Measurements from ENCODE around the gene HMGXB3.

Gene HMGXB3

DNA sequence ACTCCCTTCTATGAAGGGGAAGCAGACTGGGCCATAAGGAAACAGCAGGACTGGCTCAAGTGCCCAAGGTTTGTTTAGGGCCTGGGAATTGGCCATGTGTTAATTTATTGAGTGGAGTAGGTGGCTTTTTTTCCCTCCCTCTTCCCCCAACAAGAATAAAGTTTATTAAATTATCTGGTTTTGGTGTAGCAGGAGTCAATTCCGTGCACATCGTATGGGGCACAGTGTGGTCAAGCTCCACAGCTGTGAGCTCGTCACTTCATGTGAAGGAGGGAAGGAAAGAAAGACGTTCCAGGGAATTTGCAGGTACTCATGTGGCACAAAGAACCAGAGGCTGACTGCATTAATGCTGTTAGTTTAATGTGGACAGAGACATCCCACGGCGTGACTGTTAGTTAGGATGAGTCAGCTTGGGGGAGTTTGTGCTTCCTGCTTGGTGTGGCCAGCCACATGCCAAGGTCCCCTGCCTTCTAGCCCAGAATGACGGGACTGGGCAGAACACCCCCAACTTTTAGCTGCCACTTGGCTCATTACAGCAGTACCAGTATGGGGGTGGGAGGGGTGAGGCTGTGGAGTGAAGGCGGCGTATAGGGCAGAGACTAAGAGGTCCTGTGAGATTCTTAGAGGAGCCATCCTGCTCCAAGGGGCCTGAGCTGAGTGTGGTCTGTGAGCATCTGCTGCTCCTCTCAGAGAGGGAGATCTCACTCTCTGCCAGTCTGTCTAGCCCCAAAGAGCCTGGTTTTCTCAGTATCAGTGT lies 52.6 kb downstream of the HMGXB3 start:
- DNase-seq, result peak; percentile 39 to 41

- no peak for DNase-seq
These were observed 53.3 kb downstream of the HMGXB3 start for GRCh38 chr5:150053713-150054392.

GRCh38 chr5:150054569-150054968 lies 54.0 kb downstream of the HMGXB3 start:
- no peak for DNase-seq

GRCh38 chr5:150055326-150056074 lies 55.0 kb downstream of the HMGXB3 start:
- no peak for DNase-seq

DNA sequence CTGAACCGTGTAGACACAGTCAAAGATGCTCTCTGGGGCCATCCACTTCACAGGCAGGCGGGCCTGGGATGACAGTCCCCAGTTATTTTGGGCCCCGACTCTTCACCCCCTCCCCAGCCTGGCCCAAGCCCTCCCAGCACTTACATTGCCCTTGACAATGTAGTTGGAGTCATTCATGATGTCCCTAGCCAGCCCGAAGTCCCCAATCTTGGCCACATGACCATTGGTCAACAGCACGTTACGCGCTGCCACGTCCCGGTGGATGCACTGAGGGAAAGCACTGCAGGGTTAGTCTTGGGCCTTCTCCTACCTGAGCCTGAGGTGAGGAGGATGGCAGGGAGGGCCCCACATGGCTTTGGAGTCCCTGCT lies 55.5 kb downstream of the HMGXB3 start:
- no peak for DNase-seq

- no peak for DNase-seq
These were observed 56.5 kb downstream of the HMGXB3 start for GRCh38 chr5:150057052-150057451.

DNA sequence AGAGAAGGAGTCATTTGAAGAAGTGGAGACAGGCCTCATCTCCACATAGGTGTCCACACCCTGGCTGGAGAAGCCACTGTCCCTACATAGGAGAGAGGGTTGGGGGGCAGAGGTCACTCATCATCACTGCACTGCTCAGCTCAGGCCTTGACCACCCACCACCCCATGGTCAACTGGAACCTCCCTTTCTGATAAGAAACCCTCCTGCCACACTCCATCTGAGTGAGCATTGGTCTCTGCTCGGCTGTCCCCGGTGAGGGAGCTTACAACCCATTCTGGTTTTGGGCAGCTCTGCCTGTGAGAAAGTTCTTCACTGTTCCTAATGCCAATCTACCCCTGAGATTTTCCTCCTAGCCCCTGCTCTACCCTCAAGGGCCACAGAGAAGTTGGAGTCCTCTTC lies 57.0 kb downstream of the HMGXB3 start:
- no peak for DNase-seq

GRCh38 chr5:150057996-150058395 lies 57.5 kb downstream of the HMGXB3 start:
- DNase-seq, result no peak

- DNase-seq, result peak; percentile 90 to 95
These were observed 58.1 kb downstream of the HMGXB3 start for GRCh38 chr5:150058480-150059126.

- DNase-seq, result no peak
These were observed 59.1 kb downstream of the HMGXB3 start for GRCh38 chr5:150059623-150060022.

DNA sequence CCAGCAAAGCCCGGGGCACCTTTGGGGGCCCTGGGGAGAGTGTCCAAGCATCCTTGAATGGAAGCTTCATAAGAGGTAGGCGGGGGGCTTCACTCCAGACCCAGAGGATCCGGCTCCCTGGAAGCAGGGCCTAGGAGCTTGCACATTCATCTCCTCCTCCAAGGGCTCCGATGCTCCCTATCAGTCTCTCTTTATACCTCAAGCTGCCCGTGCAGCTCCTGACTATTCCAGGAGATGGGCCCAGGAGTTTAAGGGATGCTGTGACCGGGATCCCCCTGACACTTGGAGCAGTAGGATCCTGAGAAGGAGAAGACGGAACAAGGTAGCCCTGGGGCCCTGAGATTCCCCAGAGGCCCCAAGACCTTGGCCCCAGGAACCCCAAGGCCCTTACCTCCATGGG lies 59.9 kb downstream of the HMGXB3 start:
- no peak for DNase-seq

- no peak for DNase-seq
These were observed 61.0 kb downstream of the HMGXB3 start for GRCh38 chr5:150061538-150061995.

- DNase-seq, result no peak
These were observed 61.8 kb downstream of the HMGXB3 start for GRCh38 chr5:150062216-150062922.

GRCh38 chr5:150063638-150064037 lies 63.1 kb downstream of the HMGXB3 start:
- no peak for DNase-seq

DNA sequence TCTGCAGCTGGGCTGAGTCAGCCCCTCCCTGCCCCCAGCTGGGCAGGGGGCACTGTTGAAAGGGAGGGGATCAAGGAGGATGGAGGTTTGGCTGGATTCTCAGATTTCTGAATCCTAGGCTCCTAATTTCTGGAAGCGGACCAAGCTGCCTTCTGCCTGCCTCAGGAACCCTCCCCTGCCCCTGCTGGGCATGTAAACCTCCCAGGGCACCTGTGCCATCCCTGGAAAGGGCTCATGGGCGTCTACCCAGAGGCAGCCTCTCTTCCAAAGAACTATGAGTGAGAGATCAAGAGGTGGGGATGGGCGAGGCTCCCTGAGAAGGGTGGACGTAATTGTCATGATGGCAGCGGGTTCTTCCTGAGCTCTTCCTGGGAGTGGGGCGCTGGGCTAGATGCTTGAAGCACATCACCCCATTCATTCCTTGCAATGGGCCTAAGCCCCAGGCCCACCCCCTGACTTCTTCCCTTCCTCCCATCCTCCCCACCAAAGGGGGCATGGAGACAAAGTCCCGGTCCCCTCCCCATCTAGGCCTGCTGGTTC lies 64.2 kb downstream of the HMGXB3 start:
- no peak for DNase-seq

DNA sequence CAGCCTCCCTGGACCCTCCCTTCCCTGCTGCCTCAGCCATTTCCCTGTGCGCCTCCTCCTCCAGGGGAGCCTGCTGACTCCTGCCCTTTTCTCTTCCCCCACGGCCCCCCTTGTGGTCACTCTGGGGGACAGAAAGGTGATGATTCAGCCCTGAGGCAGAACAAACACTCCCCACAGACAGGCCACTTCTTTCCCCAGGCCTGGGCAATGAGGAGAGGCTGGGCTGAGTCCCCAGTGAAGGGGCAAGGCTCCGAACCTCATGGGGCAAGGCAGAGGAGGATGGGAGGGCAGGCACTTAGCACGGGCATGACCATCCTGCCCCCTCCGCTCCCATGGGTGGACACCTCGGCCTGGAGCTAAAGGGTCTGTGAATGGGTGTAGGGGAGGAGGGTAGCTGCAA lies 64.8 kb downstream of the HMGXB3 start:
- no peak for DNase-seq

DNA sequence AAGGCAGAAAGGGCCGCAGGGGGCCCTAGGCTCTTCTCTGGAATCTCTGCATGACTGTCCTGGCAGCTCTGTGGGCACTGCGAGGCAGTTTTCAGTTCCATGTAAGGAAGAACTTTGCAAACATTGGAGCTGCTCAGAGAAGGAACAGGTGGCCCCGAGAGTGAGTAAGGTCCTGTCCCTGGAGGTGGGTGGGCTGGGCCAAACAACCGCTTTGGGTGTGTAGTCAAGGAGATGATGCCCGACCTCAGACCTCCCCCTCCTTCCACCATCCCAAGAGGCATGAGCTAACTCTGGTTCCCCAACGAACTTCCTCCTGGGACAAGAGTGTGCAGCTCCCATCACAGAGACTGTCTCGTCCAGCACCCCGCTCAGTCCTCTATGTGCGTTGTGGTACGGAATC lies 65.3 kb downstream of the HMGXB3 start:
- peak; percentile 16 to 41 for DNase-seq

DNA sequence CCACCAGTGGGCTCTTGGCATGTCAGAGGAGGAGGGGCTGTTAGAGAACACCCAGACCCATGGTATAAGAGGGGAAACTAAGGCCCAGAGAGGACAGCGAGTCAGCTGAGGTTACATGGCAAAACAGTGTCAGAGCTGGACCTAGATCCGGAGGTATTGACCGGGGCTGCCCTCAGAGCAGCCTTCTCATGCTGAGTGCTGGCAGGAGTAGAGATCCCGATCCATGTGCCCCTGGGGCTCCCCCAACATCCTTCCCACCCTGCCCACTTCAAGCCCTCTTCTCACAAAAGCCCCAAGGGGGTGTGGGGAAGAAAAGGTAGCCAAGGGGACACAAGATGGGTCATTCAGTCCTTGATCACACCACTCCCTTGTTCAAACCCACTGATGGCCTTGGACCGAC lies 65.9 kb downstream of the HMGXB3 start:
- no peak for DNase-seq

- peak; percentile 61 to 70 for DNase-seq
These were observed 66.4 kb downstream of the HMGXB3 start for GRCh38 chr5:150066901-150067396.

DNA sequence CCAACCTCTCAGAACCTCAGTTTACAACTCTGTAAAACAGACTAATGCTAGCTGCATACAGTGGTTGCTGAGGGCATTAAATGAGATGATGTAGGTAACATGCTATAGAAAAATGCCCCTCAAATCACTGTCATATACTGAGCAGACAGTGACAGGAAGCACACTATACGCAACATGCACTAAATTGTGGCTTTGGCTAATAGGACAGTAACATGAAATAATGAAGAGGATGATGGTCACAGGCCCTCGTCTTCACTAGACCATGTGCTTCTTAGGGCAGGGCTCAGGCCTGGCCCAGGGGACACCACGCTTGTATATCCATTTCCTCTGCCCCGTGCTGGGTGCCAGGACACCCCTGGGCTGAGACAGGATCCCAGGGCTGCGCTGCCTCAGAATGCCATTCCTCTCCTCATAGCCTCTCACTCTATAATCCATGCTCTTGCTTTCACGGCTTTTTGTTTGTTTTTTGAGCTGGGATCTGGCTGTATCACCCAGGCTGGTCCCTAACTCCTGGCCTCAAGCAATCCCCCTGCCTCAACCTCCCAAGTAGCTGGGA lies 66.9 kb downstream of the HMGXB3 start:
- DNase-seq, result no peak

GRCh38 chr5:150068071-150068470 lies 67.5 kb downstream of the HMGXB3 start:
- no peak for DNase-seq

DNA sequence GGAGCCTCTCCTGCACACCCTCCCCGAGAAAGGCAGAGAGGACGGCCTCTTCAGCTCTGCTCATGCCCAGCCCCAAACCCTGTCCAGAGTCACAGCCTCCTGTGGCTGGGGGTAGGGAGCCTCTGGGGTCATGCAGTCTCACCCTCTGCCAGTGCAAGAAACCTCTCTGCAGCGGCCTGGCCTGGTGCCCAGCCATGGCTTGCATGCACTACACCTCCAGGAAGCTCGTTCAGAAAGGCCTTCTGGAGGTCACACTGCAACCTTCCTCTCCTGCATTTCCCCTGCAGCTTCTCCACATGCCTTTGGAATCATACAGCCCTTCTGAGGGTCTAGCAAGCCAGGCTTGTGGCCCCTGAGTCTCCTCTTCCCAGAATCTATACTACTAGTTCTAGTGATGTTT lies 67.9 kb downstream of the HMGXB3 start:
- no peak for DNase-seq

All from Kasumi-1 (cell line).